GM18907 (cell line): ENCODE measurements around the gene ZNF445.
"Not testable (repeated sequence)": the region's sequence is repeated elsewhere in the genome, so short reads cannot be mapped to it uniquely, and the experiment has no call there.

Source experiments
- ATAC-seq: cut with Tn5 transposase; IDR thresholded peaks from one replicate; pipeline ENCODE4 v1.9.1; 2021; ENCODE audit warnings: mild to moderate bottlenecking, moderate library complexity; ENCODE audit not compliant: unreplicated experiment

The ZNF445 gene

DNA sequence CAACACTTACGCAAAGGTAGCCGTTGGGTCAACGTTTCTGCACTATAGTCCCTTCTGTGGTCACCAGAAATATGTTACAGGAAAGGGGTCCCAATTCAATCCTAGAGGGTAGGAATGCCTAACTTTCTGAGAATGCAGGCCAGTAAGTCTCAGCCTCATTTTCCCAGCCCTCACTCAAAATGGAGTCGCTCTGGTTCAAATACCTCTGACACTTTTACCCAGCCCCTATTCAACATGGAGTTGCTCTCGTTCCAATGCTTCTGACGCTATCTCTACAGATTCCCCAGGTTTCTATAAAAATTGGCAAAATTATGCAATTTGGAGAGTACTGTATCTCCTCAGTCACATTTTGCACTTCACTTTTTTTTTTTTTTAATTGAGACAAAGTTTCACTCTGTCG lies 39.7 kb downstream of the ZNF445 start:
- no peak for ATAC-seq

- no peak for ATAC-seq
These were observed 41.3 kb downstream of the ZNF445 start for GRCh38 chr3:44436181-44436580.

GRCh38 chr3:44434834-44435510 lies 42.5 kb downstream of the ZNF445 start:
- ATAC-seq: no peak

- ATAC-seq: no peak
These were observed 47.0 kb downstream of the ZNF445 start for GRCh38 chr3:44430466-44430865.

- no peak for ATAC-seq
These were observed 48.0 kb downstream of the ZNF445 start for GRCh38 chr3:44429459-44429858.

- ATAC-seq: no peak
These were observed 48.6 kb downstream of the ZNF445 start for GRCh38 chr3:44428910-44429309.

DNA sequence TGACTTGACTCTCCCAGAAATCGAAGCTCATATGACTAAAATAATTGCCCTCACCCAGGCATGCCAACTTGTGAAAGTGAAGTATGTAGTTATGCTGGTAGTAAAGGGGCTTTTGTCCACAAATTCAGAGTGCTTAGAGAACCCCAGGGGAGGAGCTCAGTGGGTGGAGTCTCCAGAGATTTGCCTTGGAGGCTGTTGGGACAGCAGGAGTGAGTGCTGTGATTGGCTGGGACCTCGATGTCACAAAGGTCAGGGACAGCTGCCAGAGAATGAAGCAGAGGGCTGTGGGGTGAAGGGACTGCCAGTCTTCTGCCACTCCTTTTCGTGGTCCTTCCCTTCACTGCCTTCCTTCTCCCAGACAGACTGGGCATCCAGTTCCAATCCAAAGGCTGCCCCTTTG lies 49.8 kb downstream of the ZNF445 start:
- no peak for ATAC-seq

GRCh38 chr3:44424758-44425157 lies 52.7 kb downstream of the ZNF445 start:
- ATAC-seq: no peak

DNA sequence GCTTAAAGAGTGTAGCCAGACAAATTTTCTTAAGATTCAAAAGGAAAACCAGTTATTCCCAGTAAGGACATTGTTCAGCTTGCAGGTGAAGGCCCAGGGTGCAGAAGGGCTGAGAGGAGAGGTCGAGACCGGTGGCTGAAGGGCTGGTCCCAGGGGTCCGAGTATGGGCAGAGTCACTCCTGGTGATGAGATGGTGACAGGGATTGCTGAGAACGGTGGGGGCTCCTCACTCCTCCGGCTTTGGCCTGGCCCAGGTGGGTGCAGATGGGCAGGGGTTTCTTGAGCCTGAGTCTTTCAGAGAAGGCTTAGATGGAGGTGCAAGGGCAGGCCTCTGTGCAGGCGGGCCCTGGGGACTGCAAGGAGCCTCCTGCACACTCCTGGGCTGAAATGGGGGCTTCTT lies 56.2 kb downstream of the ZNF445 start:
- no peak for ATAC-seq

DNA sequence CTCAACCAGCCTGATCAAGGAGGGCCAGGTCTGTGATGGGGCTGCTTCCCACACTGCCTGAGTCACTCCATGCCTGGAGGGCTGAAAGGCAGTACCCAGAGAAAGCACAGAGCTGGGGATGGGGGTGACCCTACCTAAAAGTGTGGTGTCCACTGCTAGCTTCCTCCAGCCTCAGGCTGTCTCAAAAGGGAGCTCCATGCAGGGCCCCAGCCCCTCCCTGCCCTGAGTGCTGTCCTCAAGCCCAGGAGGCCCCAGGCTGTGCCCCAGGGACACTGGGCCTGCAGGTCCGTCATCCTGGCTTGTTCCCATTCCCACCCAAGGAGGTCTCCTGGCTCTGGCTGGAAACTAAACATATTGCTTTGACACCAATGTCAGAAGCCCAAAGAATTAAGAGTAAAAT lies 56.8 kb downstream of the ZNF445 start:
- ATAC-seq: no peak

GRCh38 chr3:44419923-44420650 lies 57.4 kb downstream of the ZNF445 start:
- ATAC-seq: no peak

- ATAC-seq: no peak
These were observed 58.2 kb downstream of the ZNF445 start for GRCh38 chr3:44419116-44419922.

DNA sequence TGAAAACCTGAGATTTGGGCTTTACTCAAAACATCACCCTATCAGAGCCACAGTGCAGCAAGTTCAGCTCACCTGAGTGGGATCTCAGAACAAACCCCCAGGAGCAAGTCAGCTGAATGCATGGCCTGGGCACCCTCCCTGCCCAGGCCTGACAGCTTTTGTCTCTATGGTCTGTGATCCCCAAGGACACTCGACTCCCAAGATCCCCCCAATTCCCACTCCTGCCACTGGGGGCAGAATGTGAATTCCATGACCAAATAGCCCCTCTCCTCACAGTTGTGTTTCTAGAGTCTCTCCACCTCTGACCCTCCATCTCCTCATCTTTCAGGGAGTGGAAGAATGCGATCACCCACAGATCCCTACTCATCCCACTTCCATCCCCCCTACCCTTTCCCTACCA lies 58.9 kb downstream of the ZNF445 start:
- no peak for ATAC-seq

GRCh38 chr3:44418118-44418517 lies 59.4 kb downstream of the ZNF445 start:
- not testable (repeated sequence) for ATAC-seq

DNA sequence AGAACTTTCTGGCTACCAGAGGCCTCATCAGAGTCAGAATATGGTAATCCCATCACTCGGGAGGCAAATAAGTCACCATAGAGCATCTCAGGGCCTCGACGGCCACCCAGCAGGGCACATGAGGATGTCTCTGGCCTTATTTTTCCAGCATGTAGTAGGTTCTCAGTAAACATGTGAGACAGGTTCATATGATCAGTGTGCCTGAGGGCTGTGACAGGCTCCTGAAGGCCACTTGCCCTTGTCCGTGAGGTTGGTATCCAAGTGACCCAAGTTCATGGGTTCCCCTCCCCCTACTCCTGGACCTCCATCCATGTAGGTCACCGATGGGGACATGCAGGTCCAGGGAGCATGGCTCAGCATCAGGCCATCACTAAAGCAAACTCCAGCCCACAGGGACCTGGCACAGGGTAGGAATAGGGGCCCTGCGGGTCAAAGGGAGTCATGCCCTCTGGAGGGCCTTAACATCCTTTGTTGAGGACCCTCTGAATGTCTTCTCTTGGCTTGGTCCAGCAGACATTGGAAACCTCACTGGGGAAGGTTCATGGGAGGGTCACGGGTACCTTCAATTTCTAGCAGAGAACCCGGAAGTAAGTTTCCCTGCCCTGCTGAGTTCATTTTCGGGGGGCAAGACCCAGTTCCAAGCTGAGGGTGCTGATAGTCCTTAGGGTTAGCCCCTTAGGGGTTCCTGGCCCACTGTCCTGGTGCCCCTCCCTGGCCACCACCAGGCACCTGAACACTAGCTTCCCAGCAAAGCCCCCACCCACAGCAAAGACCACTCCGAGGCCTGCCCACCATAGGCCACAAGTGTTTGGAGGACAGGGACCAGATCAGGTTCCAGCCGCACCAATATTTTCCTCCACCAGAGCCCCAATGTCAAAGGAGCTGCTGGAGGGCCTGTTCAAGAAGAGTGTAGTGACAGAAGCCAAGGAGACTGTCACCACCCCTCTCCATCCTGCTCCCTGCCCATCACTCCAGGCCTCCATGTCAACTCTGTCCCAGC lies 61.1 kb downstream of the ZNF445 start:
- ATAC-seq: no peak

- ATAC-seq: no peak
These were observed 62.0 kb downstream of the ZNF445 start for GRCh38 chr3:44415421-44415820.

GRCh38 chr3:44414517-44415090 lies 62.9 kb downstream of the ZNF445 start:
- ATAC-seq: no peak

DNA sequence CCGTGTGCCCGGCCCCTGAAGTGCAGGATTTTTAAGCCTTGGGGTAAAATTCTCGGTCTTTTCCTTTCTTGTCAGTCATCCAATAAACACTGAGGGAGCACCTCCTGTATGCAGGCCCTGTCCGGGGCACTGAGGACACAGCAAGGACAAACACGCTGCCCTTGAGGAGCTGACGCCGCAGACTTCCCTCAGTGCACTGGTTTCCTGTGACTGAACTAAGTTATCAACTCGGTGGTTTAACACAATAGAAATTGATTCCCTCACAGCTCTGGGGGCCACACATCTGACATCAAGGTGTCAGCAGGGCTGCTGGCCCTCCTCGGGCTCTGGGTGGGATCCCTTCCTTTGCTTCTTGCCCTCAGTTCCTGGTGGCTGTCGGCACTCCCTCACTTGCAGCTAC lies 65.1 kb downstream of the ZNF445 start:
- no peak for ATAC-seq

GRCh38 chr3:44411031-44411645 lies 66.3 kb downstream of the ZNF445 start:
- no peak for ATAC-seq
